Neural progenitor cell (in vitro differentiated cells): ENCODE measurements around the gene PXDC1. TPM values are rescaled to one million over a fixed set of nuclear protein-coding genes. Genes with fewer than 3 reads are reported as not detected.

ENCODE experiments used
- DNase-seq: peaks from one replicate; pipeline ENCODE4 v3.0.0-alpha.2; 2016; ENCODE audit warnings: low spot score
- H2AFZ ChIP-seq: fragments of 200-600 bp; sonication (generic); replicated peaks from 2 replicates; pipeline ENCODE4 v1.6.1; 2016; ENCODE audit warnings: antibody characterized with exemption
- H3F3A ChIP-seq: fragments of 200-600 bp; sonication (generic); 2 replicates; pipeline ENCODE4 v1.6.1; 2016; ENCODE audit warnings: antibody characterized with exemption, low read depth
- H3K27ac ChIP-seq: fragments of 200-600 bp; sonication (generic); 2 replicates; pipeline ENCODE4 v1.5.1; 2016; ENCODE audit warnings: mild to moderate bottlenecking
- H3K27me3 ChIP-seq: fragments of 200-600 bp; sonication (generic); 2 replicates; pipeline ENCODE4 v1.6.1; 2016; ENCODE audit warnings: mild to moderate bottlenecking, moderate library complexity
- H3K36me3 ChIP-seq: fragments of 200-600 bp; sonication (generic); 2 replicates; pipeline ENCODE4 v1.5.1; 2016
- H3K4me1 ChIP-seq: fragments of 200-600 bp; sonication (generic); 2 replicates; pipeline ENCODE4 v1.6.1; 2016; ENCODE audit warnings: mixed run types
- H3K4me2 ChIP-seq: fragments of 200-600 bp; sonication (generic); 2 replicates; pipeline ENCODE4 v1.6.1; 2016
- H3K4me3 ChIP-seq: fragments of 200-600 bp; sonication (generic); 2 replicates; pipeline ENCODE4 v1.5.1; 2016
- H3K79me2 ChIP-seq: fragments of 200-600 bp; sonication (generic); 2 replicates; pipeline ENCODE4 v1.6.1; 2016; ENCODE audit warnings: low read depth
- H3K9ac ChIP-seq: fragments of 200-600 bp; sonication (generic); 2 replicates; pipeline ENCODE4 v1.6.1; 2016
- H3K9me3 ChIP-seq: fragments of 200-600 bp; sonication (generic); 2 replicates; pipeline ENCODE4 v1.5.1; 2016; ENCODE audit warnings: low read depth
- H4K20me1 ChIP-seq: fragments of 200-600 bp; sonication (generic); 2 replicates; pipeline ENCODE4 v1.6.1; 2016; ENCODE audit warnings: low read depth
- H3K27ac Mint-ChIP-seq: 3 replicates; pipeline ENCODE4 v1.8.0; 2021; ENCODE audit warnings: mixed read lengths
- H3K27me3 Mint-ChIP-seq: 2 replicates; pipeline ENCODE4 v1.8.0; 2022; ENCODE audit warnings: low read depth, mild to moderate bottlenecking, inconsistent platforms, moderate library complexity, mixed read lengths; ENCODE audit not compliant: insufficient read depth
- H3K36me3 Mint-ChIP-seq: 3 replicates; pipeline ENCODE4 v1.8.0; 2021; ENCODE audit warnings: mixed read lengths
- H3K4me1 Mint-ChIP-seq: 3 replicates; pipeline ENCODE4 v1.8.0; 2021; ENCODE audit warnings: mixed read lengths
- H3K4me3 Mint-ChIP-seq: 3 replicates; pipeline ENCODE4 v1.8.0; 2021; ENCODE audit warnings: mild to moderate bottlenecking, moderate library complexity, mixed read lengths
- H3K9me3 Mint-ChIP-seq: 3 replicates; pipeline ENCODE4 v1.8.0; 2020; ENCODE audit warnings: mixed read lengths
- EZH2 ChIP-seq: fragments of 200-600 bp; sonication (generic); IDR thresholded peaks from 2 replicates; pipeline ENCODE4 v1.6.1; 2017; ENCODE audit warnings: antibody characterized with exemption, mild to moderate bottlenecking, moderate library complexity
- EZH2phosphoT487 ChIP-seq: fragments of 200-600 bp; sonication (generic); IDR thresholded peaks from 2 replicates; pipeline ENCODE4 v1.6.1; 2017; ENCODE audit warnings: antibody characterized with exemption
- total RNA-seq: library from RNA; depleted of rRNA; stranded (reverse); fragments of >200 nt; gene quantifications from 2 replicates; pipeline ENCODE4 v1.2.3, GENCODE V29; 2015; ENCODE audit warnings: low replicate concordance
- TF ChIP-seq, protein P1 (sequence below): fragments of 200-600 bp; sonication (generic); IDR thresholded peaks from 2 replicates; pipeline ENCODE4 v1.5.1; 2017; ENCODE audit warnings: antibody characterized with exemption, mild to moderate bottlenecking

Gene PXDC1
- total RNA-seq, 1 donor from 2014 or later = 2.0 TPM

DNA sequence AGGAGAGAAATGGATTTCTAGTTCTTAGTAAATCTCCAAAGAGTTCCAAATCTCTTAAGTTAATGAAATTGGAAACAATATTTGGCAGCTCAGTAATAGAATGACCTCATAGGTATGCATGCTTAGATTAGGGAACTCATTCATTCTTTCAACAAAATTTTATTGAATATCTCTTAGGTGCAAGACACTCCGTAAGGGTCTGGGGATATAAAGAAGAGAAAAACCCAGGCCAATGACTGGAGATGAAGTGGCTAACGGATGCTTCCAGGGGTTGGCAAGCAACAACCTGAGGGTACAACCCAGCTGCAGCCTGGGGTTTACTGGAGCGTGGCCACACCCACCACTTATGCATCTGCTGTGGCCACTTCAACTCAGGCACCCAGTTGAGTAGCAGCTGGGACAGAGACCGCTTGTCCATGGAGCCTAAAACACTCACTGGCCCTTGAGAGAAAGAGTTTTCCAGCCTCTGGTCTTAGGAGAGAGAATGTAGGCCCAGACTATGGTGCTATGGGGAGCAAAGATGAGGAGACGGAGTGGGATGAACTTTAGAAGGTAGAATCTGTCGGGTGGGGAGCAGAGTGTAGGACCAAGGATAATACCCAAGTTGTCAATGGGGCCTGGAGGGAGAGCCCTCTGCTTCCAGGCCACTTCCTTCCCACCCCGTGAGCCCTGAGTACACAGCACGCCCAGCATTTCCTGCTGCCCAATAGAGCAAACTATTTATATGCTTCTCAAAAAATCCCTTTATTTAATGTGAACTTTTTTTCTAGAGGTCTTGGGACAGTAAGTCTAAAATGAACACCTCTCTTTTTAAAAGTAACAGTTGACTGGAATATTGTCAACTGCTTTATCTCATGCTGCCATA lies 46.8 kb upstream of the PXDC1 start:
- no peaks in the 10 kb centered on the region for H3K36me3 Mint-ChIP-seq
- TF ChIP-seq, protein P1, sequence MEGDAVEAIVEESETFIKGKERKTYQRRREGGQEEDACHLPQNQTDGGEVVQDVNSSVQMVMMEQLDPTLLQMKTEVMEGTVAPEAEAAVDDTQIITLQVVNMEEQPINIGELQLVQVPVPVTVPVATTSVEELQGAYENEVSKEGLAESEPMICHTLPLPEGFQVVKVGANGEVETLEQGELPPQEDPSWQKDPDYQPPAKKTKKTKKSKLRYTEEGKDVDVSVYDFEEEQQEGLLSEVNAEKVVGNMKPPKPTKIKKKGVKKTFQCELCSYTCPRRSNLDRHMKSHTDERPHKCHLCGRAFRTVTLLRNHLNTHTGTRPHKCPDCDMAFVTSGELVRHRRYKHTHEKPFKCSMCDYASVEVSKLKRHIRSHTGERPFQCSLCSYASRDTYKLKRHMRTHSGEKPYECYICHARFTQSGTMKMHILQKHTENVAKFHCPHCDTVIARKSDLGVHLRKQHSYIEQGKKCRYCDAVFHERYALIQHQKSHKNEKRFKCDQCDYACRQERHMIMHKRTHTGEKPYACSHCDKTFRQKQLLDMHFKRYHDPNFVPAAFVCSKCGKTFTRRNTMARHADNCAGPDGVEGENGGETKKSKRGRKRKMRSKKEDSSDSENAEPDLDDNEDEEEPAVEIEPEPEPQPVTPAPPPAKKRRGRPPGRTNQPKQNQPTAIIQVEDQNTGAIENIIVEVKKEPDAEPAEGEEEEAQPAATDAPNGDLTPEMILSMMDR = no peak
- TF ChIP-seq EZH2phosphoT487 = no peak
- no peak for TF ChIP-seq EZH2

GRCh38 chr6:3797231-3798054 lies 45.9 kb upstream of the PXDC1 start:
- Histone ChIP-seq H3K9me3 (no peaks in the 10 kb centered on the region), H3K4me1 (peaks cover 20% of the 10 kb centered on the region), H3K9ac (no peak overlapping the region), H4K20me1 (no peaks in the 10 kb centered on the region), H3K27ac (no peak overlapping the region), H3F3A (peaks cover 22% of the 10 kb centered on the region), H3K4me2 (no peak overlapping the region), H2AFZ (no peak overlapping the region), H3K4me3 (no peak overlapping the region), H3K79me2 (no peaks in the 10 kb centered on the region), H3K36me3 (no peaks in the 10 kb centered on the region), H3K27me3 (no peaks in the 10 kb centered on the region)
- H3K4me1 Mint-ChIP-seq = peaks cover 59% of the 10 kb centered on the region
- H3K27me3 Mint-ChIP-seq = peaks cover 5% of the 10 kb centered on the region
- H3K9me3 Mint-ChIP-seq = peaks cover 4% of the 10 kb centered on the region
- no peaks in the 10 kb centered on the region for H3K36me3 Mint-ChIP-seq
- no peak overlapping the region for H3K4me3 Mint-ChIP-seq
- TF ChIP-seq, protein P1 = no peak
- no peak for TF ChIP-seq EZH2
- TF ChIP-seq EZH2phosphoT487 = no peak
- peak overlapping the region; percentile 31 for H3K27ac Mint-ChIP-seq
- no peak for DNase-seq

More for the DNA sequence above, 46.8 kb upstream of the PXDC1 start:
- no peak for DNase-seq
- Histone ChIP-seq H3K27ac (no peak overlapping the region), H4K20me1 (no peaks in the 10 kb centered on the region), H3K4me2 (no peak overlapping the region), H3K79me2 (no peaks in the 10 kb centered on the region), H3K4me1 (peaks cover 20% of the 10 kb centered on the region), H3K9me3 (no peaks in the 10 kb centered on the region), H2AFZ (no peak overlapping the region), H3K27me3 (no peaks in the 10 kb centered on the region), H3K9ac (no peak overlapping the region), H3K4me3 (no peak overlapping the region), H3F3A (peaks cover 22% of the 10 kb centered on the region), H3K36me3 (no peaks in the 10 kb centered on the region)
- peaks cover 4% of the 10 kb centered on the region for H3K27me3 Mint-ChIP-seq
- H3K9me3 Mint-ChIP-seq = peaks cover 4% of the 10 kb centered on the region
- H3K4me1 Mint-ChIP-seq = peaks cover 66% of the 10 kb centered on the region
- H3K4me3 Mint-ChIP-seq = no peak overlapping the region
- no peak overlapping the region for H3K27ac Mint-ChIP-seq

- DNase-seq = no peak
- Histone ChIP-seq H4K20me1 (no peaks in the 10 kb centered on the region), H2AFZ (no peak overlapping the region), H3K4me1 (peaks cover 16% of the 10 kb centered on the region), H3K79me2 (no peaks in the 10 kb centered on the region), H3K36me3 (no peaks in the 10 kb centered on the region), H3K4me2 (no peak overlapping the region), H3K4me3 (no peak overlapping the region), H3K27me3 (no peaks in the 10 kb centered on the region), H3K27ac (no peak overlapping the region), H3K9ac (no peak overlapping the region), H3F3A (peaks cover 17% of the 10 kb centered on the region), H3K9me3 (no peaks in the 10 kb centered on the region)
- Mint-ChIP-seq H3K4me3 (no peak overlapping the region), H3K9me3 (peaks cover 1% of the 10 kb centered on the region), H3K36me3 (no peaks in the 10 kb centered on the region), H3K27ac (peak overlapping the region; percentile 97), H3K27me3 (peaks cover 2% of the 10 kb centered on the region), H3K4me1 (peaks cover 56% of the 10 kb centered on the region)
- no peak for TF ChIP-seq EZH2phosphoT487
These were observed 45.2 kb upstream of the PXDC1 start for GRCh38 chr6:3796719-3797041.
